WTC11 (cell line): ENCODE results near the gene KCNK3. TPM values are rescaled to one million over a fixed set of nuclear protein-coding genes. Genes with fewer than 3 reads are reported as not detected.

Experiments used
- ATAC-seq: fragments of 200-7000 bp; cut with Tn5 transposase; 2 replicates; pipeline ENCODE4 v1.10.0; 2021; ENCODE audit warnings: mild to moderate bottlenecking, moderate library complexity
- CTCF ChIA-PET: fragments of 300-600 bp; sonication (Branson Sonifier 250); formaldehyde crosslinking; loops from one replicate; lab custom pipeline; 2021; ENCODE audit warnings: antibody characterized with exemption; lab: Charles Lee
- POLR2A ChIA-PET: fragments of 350-600 bp; sonication (Branson Sonifier 250); formaldehyde crosslinking; loops from one replicate; lab custom pipeline; 2021; ENCODE audit warnings: antibody characterized with exemption; lab: Charles Lee
- DNase-seq: peaks from one replicate; pipeline ENCODE4 v3.0.0; 2021; ENCODE audit warnings: low spot score
- H3K27ac Mint-ChIP-seq: 2 replicates; pipeline ENCODE4 v1.8.0; 2021; ENCODE audit warnings: mixed read lengths
- H3K27me3 Mint-ChIP-seq: 2 replicates; pipeline ENCODE4 v1.8.0; 2021; ENCODE audit warnings: low read depth, mild to moderate bottlenecking, moderate library complexity, mixed read lengths
- H3K36me3 Mint-ChIP-seq: 2 replicates; pipeline ENCODE4 v1.8.0; 2021; ENCODE audit warnings: mixed read lengths
- H3K4me1 Mint-ChIP-seq: 2 replicates; pipeline ENCODE4 v1.8.0; 2022; ENCODE audit warnings: mixed read lengths
- H3K4me3 Mint-ChIP-seq: 2 replicates; pipeline ENCODE4 v1.8.0; 2021; ENCODE audit warnings: mild to moderate bottlenecking, moderate library complexity, mixed read lengths
- H3K9me3 Mint-ChIP-seq: 2 replicates; pipeline ENCODE4 v1.8.0; 2021; ENCODE audit warnings: mixed read lengths
- ELF4 ChIP-seq: sonication (generic); formaldehyde crosslinking; IDR thresholded peaks from 2 replicates; pipeline ENCODE4 v1.8.1; 2022; ENCODE audit warnings: low read depth, mild to moderate bottlenecking, moderate library complexity, missing genetic modification reagents
- FOXK1 ChIP-seq: sonication (generic); formaldehyde crosslinking; IDR thresholded peaks from 2 replicates; pipeline ENCODE4 v1.8.0; 2022; ENCODE audit warnings: mild to moderate bottlenecking, moderate library complexity, missing genetic modification reagents
- HMGA2 ChIP-seq: fragments of 250-450 bp; sonication (Bioruptor Pico); IDR thresholded peaks from 2 replicates; pipeline ENCODE4 v1.4.0; 2021; ENCODE audit warnings: mild to moderate bottlenecking, moderate library complexity
- MXD4 ChIP-seq: fragments of 250-450 bp; sonication (Bioruptor Pico); IDR thresholded peaks from 2 replicates; pipeline ENCODE4 v1.8.0; 2021; ENCODE audit warnings: mild to moderate bottlenecking, moderate library complexity, borderline replicate concordance
- NFATC4 ChIP-seq: fragments of 250-450 bp; sonication (Bioruptor Pico); IDR thresholded peaks from 2 replicates; pipeline ENCODE4 v1.9.0; 2021; ENCODE audit warnings: mild to moderate bottlenecking
- NFYB ChIP-seq: sonication (generic); formaldehyde crosslinking; conservative IDR thresholded peaks from 2 replicates; pipeline ENCODE4 v1.8.0; 2022; ENCODE audit warnings: low read depth, missing genetic modification reagents
- NR3C1 ChIP-seq: sonication (generic); formaldehyde crosslinking; conservative IDR thresholded peaks from 2 replicates; pipeline ENCODE4 v1.8.1; 2023; ENCODE audit warnings: low read depth, mild to moderate bottlenecking, missing genetic modification reagents
- RORB ChIP-seq: fragments of 250-450 bp; sonication (Bioruptor Pico); IDR thresholded peaks from 2 replicates; pipeline ENCODE4 v1.9.0; 2021; ENCODE audit warnings: mild to moderate bottlenecking
- SMAD3 ChIP-seq: sonication (generic); formaldehyde crosslinking; IDR thresholded peaks from 2 replicates; pipeline ENCODE4 v1.8.0; 2022; ENCODE audit warnings: missing genetic modification reagents, mild to moderate bottlenecking, borderline replicate concordance
- TEAD4 ChIP-seq: sonication (generic); formaldehyde crosslinking; IDR thresholded peaks from 2 replicates; pipeline ENCODE4 v1.8.0; 2022; ENCODE audit warnings: mild to moderate bottlenecking, missing genetic modification reagents
- TP53 ChIP-seq: sonication (generic); formaldehyde crosslinking; IDR thresholded peaks from 2 replicates; pipeline ENCODE4 v1.8.1; 2023; ENCODE audit warnings: mild to moderate bottlenecking, missing genetic modification reagents
- ZBTB21 ChIP-seq: sonication (generic); formaldehyde crosslinking; IDR thresholded peaks from 2 replicates; pipeline ENCODE4 v1.8.1; 2023; ENCODE audit warnings: mild to moderate bottlenecking, missing genetic modification reagents, borderline replicate concordance
- ZNF138 ChIP-seq: sonication (generic); formaldehyde crosslinking; conservative IDR thresholded peaks from 2 replicates; pipeline ENCODE4 v1.8.1; 2022; ENCODE audit warnings: mild to moderate bottlenecking, moderate library complexity, missing genetic modification reagents
- ZNF219 ChIP-seq: sonication (generic); formaldehyde crosslinking; IDR thresholded peaks from 2 replicates; pipeline ENCODE4 v1.8.0; 2023; ENCODE audit warnings: missing genetic modification reagents, mild to moderate bottlenecking, borderline replicate concordance
- total RNA-seq: library from RNA; stranded (reverse); gene quantifications from 3 replicates; pipeline ENCODE4 v1.2.3, GENCODE V29; 2021
- TF ChIP-seq, protein P1 (sequence below): sonication (generic); formaldehyde crosslinking; IDR thresholded peaks from 2 replicates; pipeline ENCODE4 v1.8.1; 2022; ENCODE audit warnings: mild to moderate bottlenecking, missing genetic modification reagents, moderate library complexity, borderline replicate concordance
- TF ChIP-seq, protein P2 (sequence below): sonication (generic); formaldehyde crosslinking; IDR thresholded peaks from 2 replicates; pipeline ENCODE4 v1.8.0; 2022; ENCODE audit warnings: mild to moderate bottlenecking, missing genetic modification reagents
- TF ChIP-seq, protein P3 (sequence below): sonication (generic); formaldehyde crosslinking; IDR thresholded peaks from 2 replicates; pipeline ENCODE4 v1.8.1; 2022; ENCODE audit warnings: mild to moderate bottlenecking, moderate library complexity, missing genetic modification reagents
- TF ChIP-seq, protein P4 (sequence below): fragments of 250-450 bp; sonication (Bioruptor Pico); IDR thresholded peaks from 2 replicates; pipeline ENCODE4 v1.9.0; 2021; ENCODE audit warnings: mild to moderate bottlenecking, borderline replicate concordance
- TF ChIP-seq, protein P5 (sequence below): sonication (generic); formaldehyde crosslinking; IDR thresholded peaks from 2 replicates; pipeline ENCODE4 v1.8.1; 2023; ENCODE audit warnings: mild to moderate bottlenecking, missing genetic modification reagents, moderate library complexity
- TF ChIP-seq, protein P6 (sequence below): fragments of 250-450 bp; sonication (Bioruptor Pico); IDR thresholded peaks from 2 replicates; pipeline ENCODE4 v1.9.0; 2021; ENCODE audit warnings: mild to moderate bottlenecking
- TF ChIP-seq, protein P7 (sequence below): fragments of 250-450 bp; sonication (Bioruptor Pico); conservative IDR thresholded peaks from 2 replicates; pipeline ENCODE4 v1.9.0; 2021; ENCODE audit warnings: mild to moderate bottlenecking

Gene KCNK3
- total RNA-seq, 1 experiment from 2014 or later, result 0.22 TPM

DNA sequence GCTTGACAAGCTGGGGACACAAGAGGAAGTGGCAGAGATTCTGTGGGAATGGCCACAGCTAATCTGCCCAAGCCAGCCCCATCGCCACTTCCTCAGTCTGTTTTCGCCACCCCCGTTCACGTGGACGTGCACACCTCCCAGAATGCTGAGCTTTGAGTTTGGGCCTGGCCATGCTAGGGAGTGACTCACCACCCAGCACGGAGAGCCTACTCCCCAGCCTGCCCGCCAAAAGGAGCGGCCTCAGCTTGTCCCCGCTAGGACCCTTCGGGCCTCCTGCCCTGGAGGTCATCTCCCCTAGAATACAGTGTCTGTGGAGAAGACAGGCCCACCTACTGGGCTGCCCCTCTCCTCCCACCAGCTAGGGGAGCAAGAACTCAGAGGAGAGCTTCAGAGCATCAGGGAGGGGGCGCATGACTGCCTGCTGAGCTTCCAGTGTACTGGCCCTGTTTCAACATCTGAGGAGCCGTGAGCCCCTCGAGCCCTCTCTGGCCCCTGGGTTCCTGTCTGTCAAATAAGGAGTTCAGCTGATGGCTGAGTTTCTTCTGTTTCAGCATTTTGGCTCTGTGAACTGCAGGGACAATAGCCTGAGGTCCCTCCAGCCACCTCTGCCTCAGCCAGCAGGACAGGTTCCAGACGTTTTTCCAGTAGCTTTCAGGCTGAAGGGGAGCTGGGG lies 76.7 kb downstream of the KCNK3 start:
- TF ChIP-seq NFATC4 (CRISPR knock-in tag) (no peak), ZNF138 (CRISPR knock-in tag) (no peak), RORB (CRISPR knock-in tag) (no peak), TEAD4 (CRISPR knock-in tag) (no peak), SMAD3 (CRISPR knock-in tag) (no peak), ZBTB21 (no peak), ELF4 (CRISPR knock-in tag) (no peak), NFYB (CRISPR knock-in tag) (no peak; the same call in 1 of the 2 replicates)
- TF ChIP-seq, protein P1, sequence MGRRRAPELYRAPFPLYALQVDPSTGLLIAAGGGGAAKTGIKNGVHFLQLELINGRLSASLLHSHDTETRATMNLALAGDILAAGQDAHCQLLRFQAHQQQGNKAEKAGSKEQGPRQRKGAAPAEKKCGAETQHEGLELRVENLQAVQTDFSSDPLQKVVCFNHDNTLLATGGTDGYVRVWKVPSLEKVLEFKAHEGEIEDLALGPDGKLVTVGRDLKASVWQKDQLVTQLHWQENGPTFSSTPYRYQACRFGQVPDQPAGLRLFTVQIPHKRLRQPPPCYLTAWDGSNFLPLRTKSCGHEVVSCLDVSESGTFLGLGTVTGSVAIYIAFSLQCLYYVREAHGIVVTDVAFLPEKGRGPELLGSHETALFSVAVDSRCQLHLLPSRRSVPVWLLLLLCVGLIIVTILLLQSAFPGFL (CRISPR knock-in tag), result no peak
- TF ChIP-seq, protein P2, sequence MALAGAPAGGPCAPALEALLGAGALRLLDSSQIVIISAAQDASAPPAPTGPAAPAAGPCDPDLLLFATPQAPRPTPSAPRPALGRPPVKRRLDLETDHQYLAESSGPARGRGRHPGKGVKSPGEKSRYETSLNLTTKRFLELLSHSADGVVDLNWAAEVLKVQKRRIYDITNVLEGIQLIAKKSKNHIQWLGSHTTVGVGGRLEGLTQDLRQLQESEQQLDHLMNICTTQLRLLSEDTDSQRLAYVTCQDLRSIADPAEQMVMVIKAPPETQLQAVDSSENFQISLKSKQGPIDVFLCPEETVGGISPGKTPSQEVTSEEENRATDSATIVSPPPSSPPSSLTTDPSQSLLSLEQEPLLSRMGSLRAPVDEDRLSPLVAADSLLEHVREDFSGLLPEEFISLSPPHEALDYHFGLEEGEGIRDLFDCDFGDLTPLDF (CRISPR knock-in tag), result no peak
- TF ChIP-seq, protein P3, sequence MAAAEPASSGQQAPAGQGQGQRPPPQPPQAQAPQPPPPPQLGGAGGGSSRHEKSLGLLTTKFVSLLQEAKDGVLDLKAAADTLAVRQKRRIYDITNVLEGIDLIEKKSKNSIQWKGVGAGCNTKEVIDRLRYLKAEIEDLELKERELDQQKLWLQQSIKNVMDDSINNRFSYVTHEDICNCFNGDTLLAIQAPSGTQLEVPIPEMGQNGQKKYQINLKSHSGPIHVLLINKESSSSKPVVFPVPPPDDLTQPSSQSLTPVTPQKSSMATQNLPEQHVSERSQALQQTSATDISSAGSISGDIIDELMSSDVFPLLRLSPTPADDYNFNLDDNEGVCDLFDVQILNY (CRISPR knock-in tag), result no peak
- no peak overlapping the region for H3K4me3 Mint-ChIP-seq
- ATAC-seq (no peak), DNase-seq (no peak)
- POLR2A ChIA-PET, result interaction anchor here (1.4 kb wide), 1 partner anchor 16 kb away, joined by 3 read pairs; the partner anchor contains the start of gene CENPA
- H3K9me3 Mint-ChIP-seq, result no peaks in the 10 kb centered on the region
- no peak overlapping the region for H3K27ac Mint-ChIP-seq
- peaks cover 7% of the 10 kb centered on the region for H3K4me1 Mint-ChIP-seq
- H3K27me3 Mint-ChIP-seq, result peaks cover 7% of the 10 kb centered on the region; the same call in 1 of the 2 replicates
- CTCF ChIA-PET, result interaction anchor here (0.6 to 1.4 kb wide), 3 partner anchors 22 to 77 kb away, joined by 3 to 5 read pairs (median 3); no protein-coding TSS in a partner anchor
- H3K36me3 Mint-ChIP-seq, result no peaks in the 10 kb centered on the region

DNA sequence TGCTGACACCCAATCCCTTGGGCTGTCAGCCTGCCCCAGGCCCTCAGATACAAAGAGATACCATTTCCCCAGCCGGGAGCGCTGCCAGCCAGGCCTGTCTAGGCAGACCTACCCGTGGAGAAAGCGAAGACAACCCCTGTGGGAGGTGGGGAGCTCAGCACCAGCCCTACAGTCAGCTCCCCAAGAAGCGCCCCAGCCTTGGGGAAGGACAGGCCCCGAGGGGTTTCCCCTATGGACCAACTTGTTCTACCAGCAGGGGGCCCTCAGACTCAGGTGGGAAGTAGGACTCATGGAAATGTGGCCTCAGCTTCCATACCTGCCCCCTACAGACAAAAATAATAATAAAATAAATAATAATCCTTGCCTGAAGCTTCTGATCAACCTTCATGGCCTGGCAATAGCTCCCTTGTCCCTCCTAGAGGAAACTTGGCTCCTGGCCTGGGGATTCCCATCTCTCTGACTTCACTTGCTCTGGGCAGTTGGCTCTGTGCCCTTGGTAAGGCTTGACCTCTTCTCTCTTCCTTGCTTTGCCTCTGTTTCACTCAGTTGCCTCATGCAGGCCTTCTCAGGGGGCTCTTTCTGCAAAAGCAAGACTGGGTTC lies 78.6 kb downstream of the KCNK3 start:
- POLR2A ChIA-PET, result no interaction called here
- CTCF ChIA-PET, result interaction anchor here (0.8 to 1.4 kb wide), 5 partner anchors 11 to 245 kb away, joined by 3 to 6 read pairs (median 3); partner anchors contain the start of gene CENPA
- no peak overlapping the region for H3K27ac Mint-ChIP-seq
- no peak overlapping the region for H3K4me3 Mint-ChIP-seq
- no peaks in the 10 kb centered on the region for H3K9me3 Mint-ChIP-seq
- no peaks in the 10 kb centered on the region for H3K27me3 Mint-ChIP-seq
- DNase-seq (peak; percentile 44), ATAC-seq (peak; percentile 38)
- no peaks in the 10 kb centered on the region for H3K4me1 Mint-ChIP-seq
- no peaks in the 10 kb centered on the region for H3K36me3 Mint-ChIP-seq
- no peak for TF ChIP-seq MXD4 (CRISPR knock-in tag)
- no peak for TF ChIP-seq ZNF219 (CRISPR knock-in tag)
- TF ChIP-seq, protein P4, sequence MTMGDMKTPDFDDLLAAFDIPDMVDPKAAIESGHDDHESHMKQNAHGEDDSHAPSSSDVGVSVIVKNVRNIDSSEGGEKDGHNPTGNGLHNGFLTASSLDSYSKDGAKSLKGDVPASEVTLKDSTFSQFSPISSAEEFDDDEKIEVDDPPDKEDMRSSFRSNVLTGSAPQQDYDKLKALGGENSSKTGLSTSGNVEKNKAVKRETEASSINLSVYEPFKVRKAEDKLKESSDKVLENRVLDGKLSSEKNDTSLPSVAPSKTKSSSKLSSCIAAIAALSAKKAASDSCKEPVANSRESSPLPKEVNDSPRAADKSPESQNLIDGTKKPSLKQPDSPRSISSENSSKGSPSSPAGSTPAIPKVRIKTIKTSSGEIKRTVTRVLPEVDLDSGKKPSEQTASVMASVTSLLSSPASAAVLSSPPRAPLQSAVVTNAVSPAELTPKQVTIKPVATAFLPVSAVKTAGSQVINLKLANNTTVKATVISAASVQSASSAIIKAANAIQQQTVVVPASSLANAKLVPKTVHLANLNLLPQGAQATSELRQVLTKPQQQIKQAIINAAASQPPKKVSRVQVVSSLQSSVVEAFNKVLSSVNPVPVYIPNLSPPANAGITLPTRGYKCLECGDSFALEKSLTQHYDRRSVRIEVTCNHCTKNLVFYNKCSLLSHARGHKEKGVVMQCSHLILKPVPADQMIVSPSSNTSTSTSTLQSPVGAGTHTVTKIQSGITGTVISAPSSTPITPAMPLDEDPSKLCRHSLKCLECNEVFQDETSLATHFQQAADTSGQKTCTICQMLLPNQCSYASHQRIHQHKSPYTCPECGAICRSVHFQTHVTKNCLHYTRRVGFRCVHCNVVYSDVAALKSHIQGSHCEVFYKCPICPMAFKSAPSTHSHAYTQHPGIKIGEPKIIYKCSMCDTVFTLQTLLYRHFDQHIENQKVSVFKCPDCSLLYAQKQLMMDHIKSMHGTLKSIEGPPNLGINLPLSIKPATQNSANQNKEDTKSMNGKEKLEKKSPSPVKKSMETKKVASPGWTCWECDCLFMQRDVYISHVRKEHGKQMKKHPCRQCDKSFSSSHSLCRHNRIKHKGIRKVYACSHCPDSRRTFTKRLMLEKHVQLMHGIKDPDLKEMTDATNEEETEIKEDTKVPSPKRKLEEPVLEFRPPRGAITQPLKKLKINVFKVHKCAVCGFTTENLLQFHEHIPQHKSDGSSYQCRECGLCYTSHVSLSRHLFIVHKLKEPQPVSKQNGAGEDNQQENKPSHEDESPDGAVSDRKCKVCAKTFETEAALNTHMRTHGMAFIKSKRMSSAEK, result no peak
- TF ChIP-seq, protein P5, sequence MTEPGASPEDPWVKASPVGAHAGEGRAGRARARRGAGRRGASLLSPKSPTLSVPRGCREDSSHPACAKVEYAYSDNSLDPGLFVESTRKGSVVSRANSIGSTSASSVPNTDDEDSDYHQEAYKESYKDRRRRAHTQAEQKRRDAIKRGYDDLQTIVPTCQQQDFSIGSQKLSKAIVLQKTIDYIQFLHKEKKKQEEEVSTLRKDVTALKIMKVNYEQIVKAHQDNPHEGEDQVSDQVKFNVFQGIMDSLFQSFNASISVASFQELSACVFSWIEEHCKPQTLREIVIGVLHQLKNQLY (CRISPR knock-in tag), result no peak
- TF ChIP-seq, protein P6, sequence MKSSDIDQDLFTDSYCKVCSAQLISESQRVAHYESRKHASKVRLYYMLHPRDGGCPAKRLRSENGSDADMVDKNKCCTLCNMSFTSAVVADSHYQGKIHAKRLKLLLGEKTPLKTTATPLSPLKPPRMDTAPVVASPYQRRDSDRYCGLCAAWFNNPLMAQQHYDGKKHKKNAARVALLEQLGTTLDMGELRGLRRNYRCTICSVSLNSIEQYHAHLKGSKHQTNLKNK (CRISPR knock-in tag), result no peak
- TF ChIP-seq SMAD3 (CRISPR knock-in tag), result no peak
- TF ChIP-seq HMGA2, result no peak
- no peak for TF ChIP-seq NR3C1 (CRISPR knock-in tag)
- TF ChIP-seq RORB (CRISPR knock-in tag), result no peak
- TF ChIP-seq TP53, result no peak
- TF ChIP-seq FOXK1 (CRISPR knock-in tag), result no peak
- TF ChIP-seq, protein P7, sequence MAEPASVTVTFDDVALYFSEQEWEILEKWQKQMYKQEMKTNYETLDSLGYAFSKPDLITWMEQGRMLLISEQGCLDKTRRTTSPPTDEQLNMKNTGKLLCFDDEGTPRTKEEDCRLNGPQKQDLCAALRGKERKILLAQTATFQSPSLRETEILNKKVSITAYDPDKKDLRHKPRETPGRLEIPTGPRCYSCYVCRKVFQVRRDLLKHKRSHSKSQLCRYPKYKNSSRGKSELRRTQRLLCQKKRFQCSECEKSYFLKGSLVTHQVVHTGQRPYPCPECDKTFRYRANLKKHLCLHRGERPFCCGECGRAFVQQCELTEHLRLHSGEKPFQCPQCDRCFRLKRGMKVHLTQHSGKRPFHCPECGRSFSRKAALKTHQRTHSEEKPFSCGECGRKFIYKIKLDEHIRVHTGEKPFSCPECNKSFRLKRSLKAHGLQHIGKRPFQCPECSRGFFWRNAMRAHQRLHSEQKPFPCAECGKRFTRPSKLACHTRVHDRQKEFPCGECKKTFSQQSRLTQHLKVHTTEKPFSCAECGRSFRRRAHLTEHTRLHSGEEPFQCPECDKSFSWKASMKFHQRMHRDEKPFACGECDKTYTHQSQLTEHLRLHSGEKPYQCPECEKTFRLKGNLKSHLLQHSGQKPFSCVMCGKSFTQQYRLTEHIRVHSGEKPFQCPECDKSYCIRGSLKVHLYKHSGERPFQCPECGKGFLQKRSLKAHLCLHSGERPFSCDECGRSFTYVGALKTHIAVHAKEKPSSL, result no peak
